Mesendoderm (in vitro differentiated cells): ENCODE measurements around the gene BLOC1S5.

Experiments used
- DNase-seq: peaks from one replicate; pipeline ENCODE4 v3.0.0; 2013
- H2AK5ac ChIP-seq: 2 replicates; pipeline ENCODE4 v1.6.1; 2013; ENCODE audit warnings: low read length, inconsistent platforms
- H2BK120ac ChIP-seq: 2 replicates; pipeline ENCODE4 v1.6.1; 2013; ENCODE audit warnings: low read depth, mild to moderate bottlenecking, low read length, moderate library complexity, mixed read lengths
- H2BK15ac ChIP-seq: replicated peaks from 2 replicates; pipeline ENCODE4 v1.6.1; 2013; ENCODE audit warnings: low read depth, mild to moderate bottlenecking, moderate library complexity
- H2BK5ac ChIP-seq: 2 replicates; pipeline ENCODE4 v1.6.1; 2013; ENCODE audit warnings: low read length, inconsistent platforms
- H3K18ac ChIP-seq: 2 replicates; pipeline ENCODE4 v1.6.1; 2013; ENCODE audit warnings: mild to moderate bottlenecking, low read length, mixed read lengths
- H3K23ac ChIP-seq: one replicate; pipeline ENCODE4 v1.6.1; 2013; ENCODE audit warnings: low read length
- H3K27ac ChIP-seq: 2 replicates; pipeline ENCODE4 v1.5.1; 2013; ENCODE audit warnings: low read depth, mild to moderate bottlenecking, inconsistent platforms, low read length, moderate library complexity
- H3K27me3 ChIP-seq: 2 replicates; pipeline ENCODE4 v1.6.1; 2013; ENCODE audit warnings: low read length, control low read depth, mild to moderate bottlenecking, inconsistent platforms; ENCODE audit not compliant: insufficient read depth, poor library complexity
- H3K36me3 ChIP-seq: 2 replicates; pipeline ENCODE4 v1.6.1; 2013; ENCODE audit warnings: low read length, inconsistent platforms; ENCODE audit not compliant: control insufficient read depth, insufficient read depth
- H3K4ac ChIP-seq: one replicate; pipeline ENCODE4 v1.6.1; 2013; ENCODE audit warnings: low read depth, mild to moderate bottlenecking, low read length, moderate library complexity
- H3K4me1 ChIP-seq: 2 replicates; pipeline ENCODE4 v1.6.1; 2013; ENCODE audit warnings: low read depth, low read length, inconsistent platforms; ENCODE audit not compliant: control insufficient read depth
- H3K4me2 ChIP-seq: 2 replicates; pipeline ENCODE4 v1.6.1; 2013; ENCODE audit warnings: low read length
- H3K4me3 ChIP-seq: 2 replicates; pipeline ENCODE4 v1.5.1; 2013; ENCODE audit warnings: mild to moderate bottlenecking, low read length
- H3K56ac ChIP-seq: one replicate; pipeline ENCODE4 v1.6.1; 2013; ENCODE audit warnings: low read length
- H3K79me1 ChIP-seq: 2 replicates; pipeline ENCODE4 v1.6.1; 2013; ENCODE audit warnings: low read length, inconsistent platforms
- H3K79me2 ChIP-seq: 2 replicates; pipeline ENCODE4 v1.6.1; 2013; ENCODE audit warnings: mild to moderate bottlenecking, low read length; ENCODE audit not compliant: control insufficient read depth, insufficient read depth
- H3K9ac ChIP-seq: 2 replicates; pipeline ENCODE4 v1.6.1; 2013; ENCODE audit warnings: low read length, inconsistent platforms
- H4K5ac ChIP-seq: one replicate; pipeline ENCODE4 v1.6.1; 2013; ENCODE audit warnings: low read length
- H4K8ac ChIP-seq: one replicate; pipeline ENCODE4 v1.6.1; 2013; ENCODE audit warnings: low read depth, mild to moderate bottlenecking, control low read depth, low read length, moderate library complexity
- WGBS: extraction: QIAGEN DNeasy Blood & Tissue Kit; methylation state at CpG from one replicate; pipeline ENCODE4 v1.1.7; 2013; ENCODE audit warnings: low lambda C conversion rate, missing lambda C conversion rate; ENCODE audit not compliant: insufficient coverage; ENCODE audit errors: extremely low coverage; 5-methylcytosine and 5-hydroxymethylcytosine counted together

BLOC1S5 gene

GRCh38 chr6:7974938-7975763 is 89.0 kb downstream of the BLOC1S5 start:
- Histone ChIP-seq H2BK120ac (no peak overlapping the region), H2AK5ac (no peak overlapping the region), H3K27ac (no peak overlapping the region), H3K27me3 (no peaks in the 10 kb centered on the region), H3K79me1 (no peaks in the 10 kb centered on the region), H3K23ac (no peak overlapping the region), H3K4ac (no peak overlapping the region), H3K56ac (no peak overlapping the region), H4K8ac (no peak overlapping the region), H3K4me3 (no peak overlapping the region), H3K79me2 (no peaks in the 10 kb centered on the region), H3K4me2 (no peak overlapping the region), H3K36me3 (no peaks in the 10 kb centered on the region), H2BK5ac (no peak overlapping the region), H3K9ac (no peak overlapping the region), H3K4me1 (no peaks in the 10 kb centered on the region), H3K18ac (no peak overlapping the region), H2BK15ac (no peak overlapping the region), H4K5ac (no peak overlapping the region)
- no CpG with 5 or more reads among the region's 18 CpGs for WGBS
- DNase-seq: peak; percentile 64

DNA sequence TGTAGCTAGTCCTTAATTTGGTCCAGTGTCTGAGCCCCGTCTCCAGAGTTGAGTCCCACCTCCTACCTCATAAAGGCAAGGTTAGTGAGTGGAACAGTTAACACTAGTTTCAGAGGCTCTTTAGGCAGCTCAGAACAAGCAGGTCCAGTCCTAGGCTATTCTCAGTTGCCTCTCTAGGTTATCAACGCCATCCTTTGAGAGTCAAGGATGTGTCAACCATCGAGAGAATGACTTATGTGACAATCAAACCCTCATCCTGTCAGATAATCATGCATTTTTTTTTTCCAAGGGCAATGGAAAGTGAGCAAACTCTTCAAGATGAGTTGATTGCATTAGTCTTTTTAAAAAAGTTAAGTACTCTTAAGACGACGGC is 89.6 kb downstream of the BLOC1S5 start:
- Histone ChIP-seq H3K27ac (no peak overlapping the region), H3K36me3 (no peaks in the 10 kb centered on the region), H2BK15ac (no peak overlapping the region), H4K8ac (no peak overlapping the region), H3K56ac (no peak overlapping the region), H3K4me1 (no peaks in the 10 kb centered on the region), H3K79me1 (no peaks in the 10 kb centered on the region), H3K23ac (no peak overlapping the region), H3K4me2 (no peak overlapping the region), H3K9ac (no peak overlapping the region), H2BK5ac (no peak overlapping the region), H3K18ac (no peak overlapping the region), H2AK5ac (no peak overlapping the region), H2BK120ac (no peak overlapping the region), H3K4ac (no peak overlapping the region), H3K27me3 (no peaks in the 10 kb centered on the region), H4K5ac (no peak overlapping the region), H3K4me3 (no peak overlapping the region), H3K79me2 (no peaks in the 10 kb centered on the region)
- no CpG with 5 or more reads among the region's 5 CpGs for WGBS
- no peak for DNase-seq

DNA sequence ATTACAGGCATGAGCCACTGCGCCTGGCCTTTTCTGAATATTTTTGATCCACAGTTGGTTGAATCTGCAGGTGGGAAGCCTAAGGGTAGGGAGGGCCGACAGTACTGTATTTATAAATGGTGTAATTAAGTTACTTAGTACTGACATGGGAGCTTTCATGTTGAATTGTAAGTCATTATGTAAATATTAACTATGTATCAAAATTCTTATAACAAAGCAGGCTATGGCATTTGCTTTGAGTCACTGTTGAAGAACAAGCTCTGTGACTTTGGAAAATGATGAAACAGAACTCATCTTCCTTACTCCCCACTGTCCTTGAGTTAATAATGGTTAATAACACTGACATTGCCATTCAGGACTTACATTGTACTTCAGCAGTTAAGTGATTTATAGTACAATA is 90.6 kb downstream of the BLOC1S5 start:
- no peak overlapping the region for H4K5ac ChIP-seq
- H3K27me3 ChIP-seq: no peaks in the 10 kb centered on the region

GRCh38 chr6:7971499-7971898 is 92.7 kb downstream of the BLOC1S5 start:
- no peak for DNase-seq
- H3K27ac ChIP-seq: no peak overlapping the region
- no peak overlapping the region for H2BK15ac ChIP-seq
- H3K79me1 ChIP-seq: no peaks in the 10 kb centered on the region
- no peak overlapping the region for H2BK5ac ChIP-seq
- no peak overlapping the region for H4K8ac ChIP-seq
- no peak overlapping the region for H3K9ac ChIP-seq
- no peak overlapping the region for H4K5ac ChIP-seq
- H3K79me2 ChIP-seq: no peaks in the 10 kb centered on the region
- no peaks in the 10 kb centered on the region for H3K36me3 ChIP-seq
- no peak overlapping the region for H2AK5ac ChIP-seq
- H2BK120ac ChIP-seq: no peak overlapping the region
- H3K18ac ChIP-seq: no peak overlapping the region
- H3K4me3 ChIP-seq: no peak overlapping the region
- no peaks in the 10 kb centered on the region for H3K4me1 ChIP-seq
- no peak overlapping the region for H3K23ac ChIP-seq
- H3K27me3 ChIP-seq: no peaks in the 10 kb centered on the region
- no peak overlapping the region for H3K4me2 ChIP-seq
- WGBS: no CpG with 5 or more reads among the region's 2 CpGs
- H3K56ac ChIP-seq: no peak overlapping the region
- no peak overlapping the region for H3K4ac ChIP-seq

More for the DNA sequence above, 90.6 kb downstream of the BLOC1S5 start:
- no peak for DNase-seq
- no peak overlapping the region for H3K18ac ChIP-seq
- no peak overlapping the region for H3K56ac ChIP-seq
- H3K4me1 ChIP-seq: no peaks in the 10 kb centered on the region
- no peak overlapping the region for H2BK15ac ChIP-seq
- no peak overlapping the region for H3K4ac ChIP-seq
- no peak overlapping the region for H3K9ac ChIP-seq
- H3K79me1 ChIP-seq: no peaks in the 10 kb centered on the region
- no peak overlapping the region for H4K8ac ChIP-seq
- no peak overlapping the region for H3K23ac ChIP-seq
- H2AK5ac ChIP-seq: no peak overlapping the region
- no CpG with 5 or more reads among the region's 2 CpGs for WGBS
- H2BK120ac ChIP-seq: no peak overlapping the region
- no peak overlapping the region for H2BK5ac ChIP-seq
- no peak overlapping the region for H3K27ac ChIP-seq
- H3K4me2 ChIP-seq: no peak overlapping the region
- no peaks in the 10 kb centered on the region for H3K79me2 ChIP-seq
- H3K4me3 ChIP-seq: no peak overlapping the region
- no peaks in the 10 kb centered on the region for H3K36me3 ChIP-seq

DNA sequence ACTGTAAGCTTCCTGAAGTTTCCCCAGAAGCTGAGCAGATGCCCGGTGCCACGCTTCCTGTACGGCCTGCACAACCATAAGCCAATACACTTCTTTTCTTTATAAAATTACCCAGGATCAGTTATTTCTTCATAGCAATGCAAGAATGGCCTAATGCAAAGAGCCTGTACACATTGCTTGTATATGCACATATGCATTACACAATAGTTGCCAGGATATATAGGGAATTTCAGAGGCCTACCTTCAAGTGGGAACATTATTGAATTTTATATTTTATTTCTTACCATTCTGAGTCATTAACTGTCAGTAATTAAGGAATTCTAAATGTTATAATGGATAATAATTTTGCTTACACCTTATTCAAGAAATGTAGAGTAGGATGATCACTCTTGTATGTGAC is 93.6 kb downstream of the BLOC1S5 start:
- H3K79me2 ChIP-seq: no peaks in the 10 kb centered on the region
- no peak overlapping the region for H2BK15ac ChIP-seq
- no peak overlapping the region for H4K8ac ChIP-seq
- no peak overlapping the region for H3K4me3 ChIP-seq
- H3K56ac ChIP-seq: no peak overlapping the region
- no peak overlapping the region for H2AK5ac ChIP-seq
- no peak overlapping the region for H3K18ac ChIP-seq
- H3K79me1 ChIP-seq: no peaks in the 10 kb centered on the region
- no peak overlapping the region for H3K4me2 ChIP-seq
- H3K4ac ChIP-seq: no peak overlapping the region
- no peak overlapping the region for H2BK120ac ChIP-seq
- H3K23ac ChIP-seq: no peak overlapping the region
- H3K4me1 ChIP-seq: no peaks in the 10 kb centered on the region
- no peak for DNase-seq
- H2BK5ac ChIP-seq: no peak overlapping the region
- no CpG with 5 or more reads among the region's 3 CpGs for WGBS
- H3K27me3 ChIP-seq: no peaks in the 10 kb centered on the region
- no peak overlapping the region for H3K27ac ChIP-seq
- no peak overlapping the region for H3K9ac ChIP-seq
- H4K5ac ChIP-seq: no peak overlapping the region
- no peaks in the 10 kb centered on the region for H3K36me3 ChIP-seq
